ENCODE measurements around the gene GALK2. TPM values are rescaled to one million over a fixed set of nuclear protein-coding genes. Genes with fewer than 3 reads are reported as not detected.
A peak's percentile ranks its signal among the peaks of the same experiment; 100 is the strongest.

The GALK2 gene
- total and polyA plus RNA-seq, 2 donors (not counting 1 experiment from before 2014, with no cell fraction given) = 11.2 to 23.1 TPM

- ATAC-seq (ENCODE audit: low read depth) (no peak), DNase-seq (no peak)
- H4K20me1 ChIP-seq (ENCODE audit: control insufficient read depth, insufficient read depth, low read length, poor library complexity, severe bottlenecking) = peaks cover 10% of the 10 kb centered on the region
- peaks cover 77% of the 10 kb centered on the region for H3K79me2 ChIP-seq (ENCODE audit: control insufficient read depth, insufficient read depth, low read length)
- CTCF ChIA-PET = interaction anchor here (2.7 kb wide), 1 partner anchor 8 kb away, joined by 23 read pairs; no protein-coding TSS in a partner anchor
- no peaks in the 10 kb centered on the region for H3K9me3 ChIP-seq (ENCODE audit: control extremely low read depth in 1 of 3, control insufficient read depth in 2 of 3, insufficient read depth in 1 of 3, low read length in 2 of 3)
- no peak overlapping the region for H2AFZ ChIP-seq (ENCODE audit: insufficient read depth, low read depth, low read length, poor library complexity, severe bottlenecking)
- POLR2A ChIA-PET = no interaction called here
- H3K4me1 Mint-ChIP-seq = peaks cover 45% of the 10 kb centered on the region
- H3K4me2 ChIP-seq (replicated peaks; ENCODE audit: low read depth, low read length, poor library complexity, severe bottlenecking) = peak overlapping the region; percentile 92
- H3K9me3 Mint-ChIP-seq (ENCODE audit: insufficient read depth) = no peaks in the 10 kb centered on the region
- H3K9ac ChIP-seq (ENCODE audit: low read length) = peak overlapping the region; percentile 96
- no peak overlapping the region for H3K27ac Mint-ChIP-seq
- H3K27ac ChIP-seq (ENCODE audit: low read length in 2 of 2) = peak overlapping the region in 1 of 2 donors; percentile 92
- intact Hi-C loops (cut with micrococcal nuclease) = loop anchor here (2.0 kb wide), 1 partner anchor 1270 kb away; the partner anchor contains the start of gene USP8
- no peaks in the 10 kb centered on the region for H3K27me3 ChIP-seq (replicated peaks in 1 of 4; ENCODE audit: control extremely low read depth in 1 of 4, control insufficient read depth in 3 of 4, insufficient read depth in 4 of 4, low read length in 3 of 4)
- H3K4me1 ChIP-seq (ENCODE audit: control insufficient read depth in 2 of 2, insufficient read depth in 2 of 2, low read length in 2 of 2) = peaks cover 11 to 25% of the 10 kb centered on the region in 2 donors
- H3K4me3 ChIP-seq (ENCODE audit: control extremely low read depth in 1 of 5, extremely low read depth in 1 of 5, insufficient read depth in 1 of 5, low read depth in 2 of 5, low read length in 4 of 5) = peak overlapping the region; percentile 80 to 99 (median 90)
- peak overlapping the region; percentile 98 for H3K4me3 Mint-ChIP-seq
- no peaks in the 10 kb centered on the region for H3K27me3 Mint-ChIP-seq
- peaks cover 0 to 3% of the 10 kb centered on the region in 2 experiments for H3K36me3 ChIP-seq (replicated peaks in 1 of 2; ENCODE audit: control extremely low read depth in 1 of 2, control insufficient read depth in 1 of 2, extremely low read depth in 1 of 2, insufficient read depth in 2 of 2, low read length in 1 of 2)
- TF ChIP-seq CTCF (IDR thresholded peaks at IDR 0.05) (no peak), EZH2 (IDR thresholded peaks at IDR 0.05; ENCODE audit: borderline replicate concordance, insufficient read depth, low read depth, low read length, poor library complexity, severe bottlenecking) (no peak)
- WGBS (ENCODE audit: insufficient coverage) = 24% methylated on average over 3 of the region's 8 CpGs
Measured at GRCh38 chr15:49154359-49154758, 15.7 kb upstream of the GALK2 start.

- Mint-ChIP-seq H3K27me3 (no peaks in the 10 kb centered on the region), H3K9me3 (ENCODE audit: insufficient read depth) (no peaks in the 10 kb centered on the region), H3K4me1 (peaks cover 42% of the 10 kb centered on the region), H3K4me3 (peak overlapping the region; percentile 98), H3K27ac (peak overlapping the region; percentile 96)
- peak overlapping the region; percentile 97 for H2AFZ ChIP-seq (ENCODE audit: insufficient read depth, low read depth, low read length, poor library complexity, severe bottlenecking)
- H3K4me1 ChIP-seq (ENCODE audit: control insufficient read depth in 2 of 2, insufficient read depth in 2 of 2, low read length in 2 of 2) = peaks cover 11 to 25% of the 10 kb centered on the region in 2 donors
- POLR2A ChIA-PET = no interaction called here
- CTCF ChIA-PET = interaction anchor here (2.7 kb wide), 1 partner anchor 8 kb away, joined by 23 read pairs; no protein-coding TSS in a partner anchor
- H3K4me2 ChIP-seq (replicated peaks; ENCODE audit: low read depth, low read length, poor library complexity, severe bottlenecking) = peak overlapping the region; percentile 92
- peak overlapping the region; percentile 80 to 99 (median 90) for H3K4me3 ChIP-seq (ENCODE audit: control extremely low read depth in 1 of 5, extremely low read depth in 1 of 5, insufficient read depth in 1 of 5, low read depth in 2 of 5, low read length in 4 of 5)
- no peak for ATAC-seq (ENCODE audit: low read depth)
- H3K79me2 ChIP-seq (ENCODE audit: control insufficient read depth, insufficient read depth, low read length) = peaks cover 74% of the 10 kb centered on the region
- WGBS (ENCODE audit: insufficient coverage) = 0% methylated on average over 6 of the region's 7 CpGs
- H3K36me3 ChIP-seq (replicated peaks in 1 of 2; ENCODE audit: control extremely low read depth in 1 of 2, control insufficient read depth in 1 of 2, extremely low read depth in 1 of 2, insufficient read depth in 2 of 2, low read length in 1 of 2) = no peaks in the 10 kb centered on the region
- peak overlapping the region; percentile 96 for H3K9ac ChIP-seq (ENCODE audit: low read length)
- no peak for DNase-seq
- H4K20me1 ChIP-seq (ENCODE audit: control insufficient read depth, insufficient read depth, low read length, poor library complexity, severe bottlenecking) = peaks cover 10% of the 10 kb centered on the region
- intact Hi-C loops (cut with micrococcal nuclease) = loop anchor here (1.0 to 5.0 kb wide), 8 partner anchors 16 to 1753 kb away; partner anchors contain the start of genes CEP152, EID1, FAM227B and GALK2
- H3K27ac ChIP-seq (ENCODE audit: low read length in 2 of 2) = peak overlapping the region; percentile 92 to 94
- no peaks in the 10 kb centered on the region for H3K9me3 ChIP-seq (ENCODE audit: control extremely low read depth in 1 of 3, control insufficient read depth in 2 of 3, insufficient read depth in 1 of 3, low read length in 2 of 3)
- no peak for TF ChIP-seq EZH2 (IDR thresholded peaks at IDR 0.05; ENCODE audit: borderline replicate concordance, insufficient read depth, low read depth, low read length, poor library complexity, severe bottlenecking)
- no peak for TF ChIP-seq CTCF (IDR thresholded peaks at IDR 0.05)
- H3K27me3 ChIP-seq (replicated peaks in 1 of 4; ENCODE audit: control extremely low read depth in 1 of 4, control insufficient read depth in 3 of 4, insufficient read depth in 4 of 4, low read length in 3 of 4) = no peaks in the 10 kb centered on the region
Measured at GRCh38 chr15:49154799-49155109, 15.3 kb upstream of the GALK2 start.
